GM18868 (cell line): Measurements from ENCODE around the gene BCCIP.

Source experiments
- ATAC-seq: cut with Tn5 transposase; IDR thresholded peaks from one replicate; pipeline ENCODE4 v1.9.1; 2021; ENCODE audit warnings: mild to moderate bottlenecking, moderate library complexity; ENCODE audit not compliant: unreplicated experiment

Gene BCCIP

GRCh38 chr10:125822878-125823662, at the start of gene BCCIP, which contains the start of gene UROS:
Gene BCCIP, plus strand, starts transcription at chr10:125823546. Its CDS starts 12 bp downstream, at chr10:125823558.
Gene UROS, minus strand, starts transcription at chr10:125823258. Its CDS starts 6,759 bp downstream, at chr10:125816499.
- peak; percentile 58 for ATAC-seq

GRCh38 chr10:125773687-125774543, 49.4 kb upstream of the BCCIP start:
- ATAC-seq, result no peak

DNA sequence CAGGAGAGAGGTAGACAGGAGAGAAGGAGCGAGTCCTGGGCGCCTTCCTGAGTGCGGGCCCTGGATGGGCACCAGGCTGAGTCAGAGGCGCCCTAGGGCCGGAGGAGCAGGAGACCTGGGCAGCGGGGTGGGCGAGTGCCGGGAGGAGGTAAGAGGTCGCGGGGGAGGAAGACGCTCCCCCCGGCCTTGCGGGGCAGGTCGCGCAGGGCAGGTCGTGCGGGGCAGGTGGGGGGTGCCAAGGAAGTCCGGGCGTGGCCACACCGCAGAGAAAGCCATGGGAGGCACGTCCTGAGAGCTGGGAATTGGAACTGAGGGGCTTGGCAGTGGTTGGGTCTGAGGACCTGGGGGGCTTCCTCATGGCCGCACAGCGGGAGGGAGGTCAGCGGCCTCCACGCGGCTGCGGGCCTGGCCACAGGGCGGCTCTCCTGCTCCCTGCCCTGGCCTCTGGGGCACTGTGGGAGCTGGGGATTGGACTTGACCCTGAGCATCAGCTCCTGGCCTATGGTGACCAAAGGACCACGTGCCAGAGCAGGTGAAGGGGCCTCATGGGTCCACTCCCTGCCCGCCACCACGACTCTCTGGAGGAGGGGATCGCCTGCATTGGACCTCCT, 48.7 kb upstream of the BCCIP start:
- ATAC-seq, result no peak

GRCh38 chr10:125775491-125776106, 47.7 kb upstream of the BCCIP start, which contains the start of gene MMP21:
Gene MMP21, minus strand, starts transcription at chr10:125775821. Its CDS starts 0 bp downstream, at chr10:125775821.
- no peak for ATAC-seq

GRCh38 chr10:125777806-125778205, 45.5 kb upstream of the BCCIP start:
- no peak for ATAC-seq

- ATAC-seq, result no peak
These were observed 44.8 kb upstream of the BCCIP start for GRCh38 chr10:125778556-125778955.

DNA sequence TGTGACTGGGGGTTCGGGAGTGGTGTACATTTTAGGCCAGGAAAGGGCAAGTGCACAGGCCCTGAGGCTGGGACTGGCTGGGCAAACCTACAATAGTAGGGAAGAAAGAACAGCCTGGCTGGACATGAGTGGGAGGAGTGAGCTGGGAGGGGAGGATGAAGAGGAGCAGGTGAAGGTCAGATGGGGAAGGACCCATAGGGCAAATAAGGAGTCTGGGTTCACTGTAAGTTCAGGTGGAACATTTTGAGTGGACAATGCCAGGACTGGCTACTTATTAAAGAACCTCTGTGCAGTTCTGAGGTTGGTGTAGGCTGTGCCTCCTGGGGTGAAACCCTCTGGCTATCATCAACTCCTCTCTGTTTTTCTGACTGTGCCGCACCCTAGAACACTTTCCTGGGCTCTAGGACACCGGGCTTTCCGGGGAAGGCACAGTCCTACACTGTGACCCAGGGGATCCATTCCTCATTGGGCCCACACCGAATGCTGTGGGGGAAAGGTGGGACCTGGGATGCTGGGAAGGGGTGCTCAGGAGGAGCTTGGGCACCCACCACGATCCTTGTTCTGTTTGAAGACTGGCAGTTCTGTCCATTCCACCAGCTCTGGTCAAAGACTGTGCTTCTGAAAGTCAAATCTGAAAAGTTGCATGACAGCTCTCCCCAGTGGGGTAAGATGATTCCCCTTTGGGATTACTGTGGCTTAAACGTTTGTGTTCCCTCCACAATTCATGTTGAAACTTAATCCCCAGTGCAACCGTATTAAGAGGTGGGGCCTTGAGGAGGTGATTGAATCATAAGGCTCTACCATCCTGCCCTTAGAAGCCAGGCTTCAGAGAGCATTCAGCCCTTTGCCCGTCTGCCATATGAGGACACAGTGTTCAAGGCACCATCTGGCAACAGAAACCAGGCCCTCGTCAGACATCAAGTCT, 43.7 kb upstream of the BCCIP start:
- no peak for ATAC-seq

- ATAC-seq, result no peak
These were observed 42.0 kb upstream of the BCCIP start for GRCh38 chr10:125781374-125781773.

- no peak for ATAC-seq
These were observed 41.3 kb upstream of the BCCIP start for GRCh38 chr10:125782054-125782453.

DNA sequence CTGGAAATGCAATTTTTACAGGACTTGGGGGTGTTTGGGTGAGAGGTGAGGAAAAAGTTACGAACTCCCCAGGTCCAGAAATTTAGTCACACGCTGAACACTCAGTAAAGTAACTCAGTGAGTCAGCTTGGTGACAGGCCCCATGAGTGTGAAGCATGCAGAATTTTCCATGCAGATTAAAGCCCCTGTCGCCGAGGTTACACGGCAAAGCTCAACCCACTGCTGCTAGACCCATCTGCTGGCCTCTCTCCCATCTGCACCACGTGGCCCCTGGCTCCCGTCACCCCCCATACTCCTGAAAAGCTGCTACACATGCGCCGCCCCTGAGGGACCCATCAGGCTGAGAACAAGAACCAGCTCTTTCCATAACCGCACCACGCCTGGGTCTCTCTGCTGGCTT, 40.7 kb upstream of the BCCIP start:
- ATAC-seq, result no peak

- no peak for ATAC-seq
These were observed 39.9 kb upstream of the BCCIP start for GRCh38 chr10:125783408-125783807.

DNA sequence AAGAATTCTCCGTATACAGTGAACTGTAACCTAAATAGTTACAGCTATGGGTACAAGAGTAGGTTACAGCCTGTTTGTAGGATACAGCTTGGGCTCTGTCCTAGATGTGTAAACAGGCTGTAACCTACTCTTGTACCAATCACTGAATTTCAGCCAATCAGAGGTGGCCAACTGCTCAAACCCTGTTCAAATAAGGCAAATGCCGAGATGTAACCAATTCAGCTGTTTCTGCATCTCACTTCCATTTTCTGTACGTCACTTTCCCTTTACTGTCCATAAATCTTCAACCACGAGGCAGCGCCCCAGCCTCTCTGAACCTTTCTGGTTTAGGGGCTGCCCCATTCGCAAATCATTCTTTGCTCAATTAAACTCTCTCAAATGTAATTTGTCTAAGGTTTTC, 39.4 kb upstream of the BCCIP start:
- peak; percentile 87 for ATAC-seq

DNA sequence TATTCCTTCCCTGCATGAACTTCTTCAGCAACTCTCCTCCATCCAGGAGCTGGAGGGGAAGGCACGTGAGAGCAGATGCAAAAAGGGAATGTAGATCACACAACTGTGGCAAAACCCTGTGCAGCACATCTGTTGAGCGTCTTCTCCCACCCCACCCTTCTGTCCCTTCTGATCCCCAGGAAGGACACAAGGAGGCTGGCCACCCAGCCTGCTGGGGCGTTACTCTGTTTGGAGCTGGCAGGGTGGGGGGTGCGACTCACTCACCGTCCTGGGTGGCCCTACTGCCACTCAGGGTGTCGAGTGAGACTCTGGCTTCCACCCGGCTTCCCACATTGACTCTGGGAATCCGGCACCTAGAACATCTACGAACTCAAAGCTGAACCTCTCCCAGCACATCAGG, 37.6 kb upstream of the BCCIP start:
- no peak for ATAC-seq

DNA sequence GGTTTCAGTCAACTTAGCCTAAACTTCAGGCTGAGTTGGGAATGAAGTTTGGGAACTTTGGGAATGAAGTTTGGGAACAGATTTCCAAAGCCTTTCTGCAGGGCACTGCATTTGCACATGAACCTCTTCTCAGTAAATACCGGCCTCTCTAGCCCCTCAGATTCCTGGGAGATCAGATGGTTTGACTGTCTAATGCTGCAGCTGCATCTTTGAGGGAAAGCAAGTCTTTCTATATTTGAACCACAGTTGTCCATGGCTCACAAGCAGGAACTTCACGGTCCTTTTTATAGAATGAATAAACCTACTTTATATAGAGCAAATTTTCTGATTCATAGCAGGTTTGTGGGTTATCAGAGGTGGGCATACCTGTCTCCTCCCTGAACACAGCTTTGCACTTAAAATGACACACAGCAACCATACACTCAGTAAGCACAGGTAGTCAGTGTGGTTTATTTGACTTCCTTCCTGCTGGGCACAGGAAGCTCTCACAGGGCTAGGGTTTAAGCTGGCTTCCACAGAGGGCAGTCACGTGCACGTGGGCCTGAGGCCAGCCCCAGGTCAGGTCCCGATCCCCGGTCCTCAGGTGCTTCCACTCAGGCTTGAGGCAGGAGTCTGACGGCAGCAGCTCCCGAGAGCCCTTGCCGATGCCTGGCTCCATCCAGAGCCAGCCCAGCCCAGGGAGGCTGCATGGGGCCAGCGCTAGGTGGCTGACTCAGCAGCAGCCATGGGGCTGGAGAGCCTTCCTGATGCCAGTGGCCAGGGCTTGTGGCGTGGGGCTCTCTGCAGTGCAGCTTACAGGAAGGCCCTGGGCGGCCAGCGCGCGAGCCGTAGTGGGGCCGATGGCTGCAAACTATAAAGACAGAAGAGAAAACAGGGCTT, 35.0 kb upstream of the BCCIP start:
- ATAC-seq, result no peak

- ATAC-seq, result no peak
These were observed 30.7 kb upstream of the BCCIP start for GRCh38 chr10:125792342-125793300.

GRCh38 chr10:125795128-125795527, 28.2 kb upstream of the BCCIP start:
- no peak for ATAC-seq

- ATAC-seq, result no peak
These were observed 27.6 kb upstream of the BCCIP start for GRCh38 chr10:125795637-125796190.
